ENCODE data around the gene ATP8B3.

ATP8B3 gene

DNA sequence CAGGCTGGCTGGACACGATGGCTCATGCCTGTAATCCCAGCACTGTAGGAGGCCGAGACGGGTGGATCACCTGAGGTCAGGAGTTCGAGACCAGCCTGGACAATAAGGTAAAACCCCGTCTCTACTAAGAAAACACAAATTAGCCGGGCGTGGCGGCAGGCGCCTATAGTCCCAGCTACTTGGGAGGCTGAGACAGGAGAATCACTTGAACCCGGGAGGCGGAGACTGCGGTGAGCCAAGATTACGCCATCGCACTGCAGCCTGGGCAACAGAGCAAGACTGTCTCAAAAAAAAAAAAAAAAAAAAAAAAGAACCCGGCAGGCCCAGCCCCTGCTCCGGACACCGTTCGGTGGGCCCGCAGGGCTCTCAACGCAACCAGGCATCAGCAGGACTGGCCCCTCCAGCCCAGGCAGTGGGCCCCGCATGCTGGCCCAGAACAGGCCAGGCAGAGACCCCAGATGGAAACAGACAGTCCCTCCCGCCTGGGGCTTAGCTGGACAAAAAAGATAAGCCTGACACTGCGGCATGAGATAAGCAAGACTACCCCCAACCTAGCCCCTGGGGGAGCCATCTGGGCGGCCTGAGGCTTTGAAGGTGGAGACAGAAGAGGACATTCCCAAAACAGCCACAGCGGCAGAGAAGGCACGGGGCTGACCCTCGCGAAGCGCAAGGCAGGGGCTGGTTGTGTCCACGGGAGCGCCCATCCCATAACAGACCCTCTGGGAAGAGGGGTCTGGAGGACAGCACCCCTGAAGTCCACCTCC is 24.6 kb upstream of the ATP8B3 start:
- DNase-seq: no peak

DNA sequence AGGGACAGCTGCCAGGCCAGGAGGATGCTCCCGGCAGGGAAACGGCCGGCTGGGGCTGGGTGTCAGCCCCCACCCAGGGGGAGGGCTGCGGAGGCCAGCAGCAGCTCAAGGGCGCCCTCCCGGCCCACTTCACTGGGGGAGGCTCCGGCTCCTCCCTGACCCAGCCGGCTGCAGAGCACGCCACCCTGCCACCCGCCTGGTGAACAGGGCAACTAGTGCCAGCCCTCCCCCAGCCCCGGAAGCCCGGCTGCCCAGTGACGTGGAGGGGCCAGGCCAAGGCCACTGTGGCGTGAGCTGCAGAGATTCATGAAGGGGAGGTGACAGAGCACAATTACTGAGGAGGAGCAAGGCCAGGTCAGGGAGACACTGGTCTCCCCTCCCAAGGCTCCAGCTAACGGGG is 21.5 kb upstream of the ATP8B3 start:
- DNase-seq: no peak

DNA sequence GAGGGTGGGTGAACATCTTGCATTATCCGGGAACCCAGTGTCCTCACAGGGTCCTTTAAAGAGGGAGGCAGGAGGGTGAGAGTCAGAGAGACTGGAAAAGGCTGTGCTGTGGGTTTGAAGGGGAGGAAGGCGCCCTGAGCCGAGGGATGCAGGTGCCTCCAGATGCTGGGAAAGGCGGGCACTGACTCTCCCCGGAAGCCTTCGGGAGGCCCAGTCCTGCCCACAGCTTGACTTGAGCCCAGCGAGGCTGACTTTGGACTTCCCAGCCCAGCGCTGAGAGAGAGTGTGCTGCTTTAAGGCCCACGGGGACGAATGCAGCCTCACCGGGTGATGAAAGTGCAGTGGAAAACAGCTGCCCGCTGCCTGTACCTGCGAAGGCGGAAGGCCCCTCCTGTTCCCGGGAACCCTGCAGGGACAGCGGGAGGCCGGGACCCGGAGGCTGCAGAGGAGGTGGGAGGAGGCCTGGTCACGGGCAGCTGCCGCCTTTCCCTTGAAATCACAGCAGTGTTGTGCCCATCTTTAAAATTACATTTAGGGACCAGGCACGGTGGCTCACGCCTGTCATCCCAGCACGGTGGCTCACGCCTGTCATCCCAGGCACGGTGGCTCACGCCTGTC is 20.1 kb upstream of the ATP8B3 start:
- no peak for DNase-seq

DNA sequence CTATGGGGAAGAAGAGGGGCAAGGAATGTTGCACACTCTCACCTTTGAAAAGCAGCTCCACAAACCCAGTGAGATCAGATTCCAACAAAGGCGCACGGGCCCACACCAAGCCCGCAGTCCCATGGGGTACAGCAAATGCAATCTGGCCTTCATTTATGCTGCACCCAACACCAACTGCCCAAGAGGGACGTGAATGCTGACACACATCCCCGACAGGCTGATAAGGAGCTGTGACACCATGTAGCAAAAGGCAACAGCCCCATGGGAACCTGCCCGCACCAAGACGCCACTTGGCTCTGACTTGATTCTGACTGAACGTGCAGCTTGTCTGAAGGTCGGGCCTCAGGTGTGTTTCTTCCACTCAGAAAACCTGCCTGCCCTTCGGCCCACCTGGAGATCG is 18.9 kb upstream of the ATP8B3 start:
- DNase-seq: no peak

DNA sequence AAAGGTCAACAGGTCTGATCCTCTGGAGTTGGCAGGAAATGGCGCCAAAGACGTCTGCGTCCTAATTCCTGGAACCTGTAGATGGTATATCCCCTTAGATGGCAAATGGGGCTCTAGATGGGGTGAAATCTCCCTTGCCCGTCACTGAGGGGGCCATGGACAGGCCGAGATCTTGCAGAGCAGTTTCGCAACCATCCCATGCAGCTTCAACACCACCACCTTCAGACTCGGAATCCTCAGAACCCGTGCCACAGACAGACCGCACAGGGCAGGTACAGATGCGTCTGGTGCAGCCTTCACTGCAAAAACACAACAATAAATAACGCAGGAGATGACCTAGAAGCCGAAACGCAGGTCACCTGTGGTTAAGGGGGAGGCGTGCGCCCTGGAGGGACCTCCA is 18.5 kb upstream of the ATP8B3 start:
- DNase-seq: no peak

DNA sequence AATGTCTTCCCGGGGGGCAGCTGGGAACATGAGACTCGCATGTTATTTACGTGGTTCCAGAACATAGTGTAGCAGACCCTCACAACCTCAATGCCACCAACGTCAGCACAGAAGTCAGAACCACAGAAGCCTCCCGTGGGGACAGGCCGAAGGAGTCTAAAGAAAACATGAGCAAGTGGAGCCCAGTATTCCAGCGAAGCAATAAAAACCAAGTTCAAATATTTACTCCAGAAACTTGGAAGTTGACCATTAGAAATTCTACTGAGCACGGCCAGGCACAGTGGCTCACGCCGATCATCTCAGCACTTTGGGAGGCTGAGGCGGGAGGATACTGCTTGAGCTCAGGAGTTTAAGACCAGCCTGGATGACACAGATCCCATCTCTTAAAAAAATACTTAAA is 17.9 kb upstream of the ATP8B3 start:
- DNase-seq: no peak

DNA sequence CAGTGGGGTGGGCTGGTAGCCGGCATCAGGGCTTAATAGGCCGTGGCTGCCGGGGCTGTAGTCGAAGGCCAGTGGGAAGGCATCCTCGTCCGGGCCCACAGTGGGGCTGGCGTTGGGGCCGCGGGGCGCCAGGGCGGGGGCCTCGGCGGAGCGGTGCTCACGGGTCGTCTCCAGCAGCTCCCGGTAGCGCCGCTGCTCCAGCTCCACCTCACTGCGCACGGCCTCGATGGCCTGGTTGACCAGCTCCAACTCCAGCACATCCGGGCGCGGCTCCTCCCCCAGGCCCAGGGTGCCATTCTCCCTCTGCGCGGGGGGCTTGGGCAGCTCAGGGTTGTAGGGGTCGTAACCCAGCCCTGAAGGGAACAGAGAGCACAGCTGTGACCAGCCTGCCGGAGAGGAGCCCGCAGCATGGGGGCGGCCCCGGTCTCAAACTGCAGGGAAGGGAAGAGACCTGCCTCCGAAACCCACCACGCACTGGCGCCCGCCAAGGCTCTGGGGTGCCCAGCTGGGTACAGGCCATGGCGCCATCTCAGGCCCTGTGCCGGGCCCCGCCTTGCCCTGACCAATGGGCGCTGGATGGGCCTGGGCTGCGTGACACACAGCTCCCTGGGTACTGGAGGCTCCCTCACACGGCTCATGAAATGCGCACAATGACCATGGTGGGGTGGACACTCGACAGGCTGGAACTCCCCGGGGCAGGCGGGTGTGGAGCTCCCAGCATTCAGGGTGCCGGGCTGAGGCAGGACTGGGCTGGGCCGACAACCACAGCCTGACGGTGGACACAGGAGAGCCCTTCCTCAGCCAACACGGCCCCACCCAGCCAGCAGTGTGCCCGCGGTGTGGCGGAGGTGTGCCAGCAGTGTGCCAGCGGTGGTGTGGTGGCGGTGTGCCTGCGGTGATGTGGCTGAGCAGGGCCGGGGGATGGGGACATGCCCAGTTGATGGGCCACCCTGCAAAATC is 16.5 kb upstream of the ATP8B3 start:
- no peak for DNase-seq

DNA sequence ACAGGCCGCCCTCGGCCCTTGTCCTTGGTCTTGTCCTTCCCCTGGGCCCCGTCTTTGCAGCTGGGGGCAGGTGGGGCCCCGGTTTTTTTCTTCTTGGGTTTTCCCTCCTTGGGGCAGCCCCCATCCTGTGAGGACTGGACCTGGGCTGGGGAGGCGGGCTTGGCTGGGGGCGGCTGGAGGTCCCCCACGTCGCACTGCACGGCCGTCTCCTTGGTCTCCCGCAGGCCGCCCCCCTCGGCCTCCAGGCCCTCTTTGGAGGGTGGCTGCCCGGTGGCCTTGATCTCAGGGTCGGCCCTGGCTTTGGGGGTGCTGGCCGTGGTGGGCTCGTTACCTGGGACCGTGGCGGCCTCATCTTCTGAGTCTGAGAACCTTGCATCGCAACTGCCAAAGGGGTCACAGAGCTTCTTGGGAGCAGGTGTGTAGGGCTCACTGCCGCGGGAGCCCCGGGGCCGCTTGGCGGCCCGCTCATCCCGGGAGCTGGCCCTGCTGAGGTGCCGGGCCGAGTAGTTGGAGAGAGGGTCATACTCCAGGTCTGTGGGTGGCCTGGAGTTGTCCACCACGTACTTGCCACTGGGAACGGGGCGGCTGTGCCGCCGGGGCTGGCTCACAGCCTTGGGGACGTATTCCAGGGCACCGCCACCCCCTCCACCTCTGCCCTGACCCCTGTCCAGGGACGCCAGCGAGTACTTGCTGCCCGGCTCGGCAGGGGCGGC is 15.6 kb upstream of the ATP8B3 start:
- DNase-seq: no peak

DNA sequence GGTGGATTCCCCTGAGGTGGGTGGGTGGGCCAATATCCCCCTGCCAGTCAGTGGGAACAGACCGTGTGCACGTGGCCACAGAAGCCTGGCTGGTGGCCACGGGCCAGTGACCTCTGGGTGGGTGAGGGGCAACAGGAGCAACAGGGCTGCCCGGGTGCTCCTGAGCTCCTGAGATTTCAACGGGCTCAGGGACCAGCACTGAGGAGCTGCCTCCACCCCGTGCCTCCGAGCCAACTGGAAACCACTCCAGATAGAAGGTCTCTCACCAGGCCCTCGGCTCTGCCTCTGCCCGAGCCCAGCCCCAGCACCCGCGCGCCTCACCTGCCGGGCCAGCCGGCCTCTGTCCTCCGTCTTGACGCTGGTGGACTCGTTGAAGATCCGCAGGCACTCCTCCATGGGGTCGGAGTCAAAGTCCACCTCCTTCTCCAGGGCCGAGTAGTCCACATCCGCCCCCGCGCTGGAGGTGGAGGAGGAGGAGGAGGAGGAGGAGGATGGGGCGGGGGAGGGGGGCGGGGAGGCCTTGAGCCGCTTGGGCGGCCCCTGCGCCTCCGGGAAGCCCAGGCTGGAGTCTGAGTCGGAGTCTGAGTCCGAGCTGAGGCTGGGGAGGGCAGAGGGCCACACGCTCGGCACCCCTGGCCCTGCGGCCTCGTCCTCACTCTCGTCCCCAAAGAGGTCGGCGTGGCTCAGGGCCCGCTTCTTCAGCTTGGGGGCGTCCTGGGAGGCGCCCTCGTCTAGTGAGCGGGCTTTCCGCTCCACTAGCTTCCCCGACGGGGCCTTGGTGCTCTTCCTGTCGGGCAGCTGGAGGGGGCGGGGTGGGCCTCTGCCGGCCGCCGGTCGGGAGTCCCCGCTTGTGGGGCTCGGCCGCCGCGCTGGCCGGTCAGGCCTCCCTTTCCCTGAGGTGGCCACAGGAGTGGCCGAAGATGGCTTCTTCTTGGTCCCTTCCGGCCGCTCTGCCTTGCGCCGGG is 14.8 kb upstream of the ATP8B3 start:
- no peak for DNase-seq

DNA sequence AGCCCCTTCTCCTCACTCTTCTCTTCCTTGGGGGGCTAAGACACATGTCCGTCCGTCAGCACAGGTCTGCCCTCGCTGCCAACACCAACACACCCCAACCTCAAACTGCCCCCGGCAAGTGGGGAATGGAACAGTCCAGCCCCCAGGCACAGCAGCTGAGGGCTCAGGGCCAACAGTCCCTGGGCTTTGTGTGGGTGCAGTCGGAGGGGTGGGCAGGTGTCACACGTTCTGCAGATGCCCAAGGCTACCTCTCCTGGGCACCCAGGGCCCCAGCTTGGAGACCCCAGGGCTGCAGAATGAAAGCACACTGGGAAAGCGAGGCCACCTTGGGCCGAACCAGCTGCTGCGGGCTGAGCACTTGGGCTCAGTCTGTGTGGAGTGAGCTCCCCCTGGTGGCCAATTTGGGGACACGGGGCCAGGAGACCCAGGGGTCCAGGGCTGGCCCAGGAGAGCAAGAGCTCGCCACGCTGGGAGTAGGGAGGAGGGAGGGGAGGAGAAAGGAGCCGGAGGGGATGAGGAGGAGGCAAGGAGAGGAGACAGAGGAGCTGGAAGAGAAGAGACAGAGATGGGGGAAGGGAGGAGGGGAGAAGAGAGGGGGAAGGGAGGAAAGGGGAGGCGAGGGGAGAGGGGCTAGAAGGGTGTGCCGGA is 14.0 kb upstream of the ATP8B3 start:
- DNase-seq: peak in 1 of 2 donors; percentile 36

DNA sequence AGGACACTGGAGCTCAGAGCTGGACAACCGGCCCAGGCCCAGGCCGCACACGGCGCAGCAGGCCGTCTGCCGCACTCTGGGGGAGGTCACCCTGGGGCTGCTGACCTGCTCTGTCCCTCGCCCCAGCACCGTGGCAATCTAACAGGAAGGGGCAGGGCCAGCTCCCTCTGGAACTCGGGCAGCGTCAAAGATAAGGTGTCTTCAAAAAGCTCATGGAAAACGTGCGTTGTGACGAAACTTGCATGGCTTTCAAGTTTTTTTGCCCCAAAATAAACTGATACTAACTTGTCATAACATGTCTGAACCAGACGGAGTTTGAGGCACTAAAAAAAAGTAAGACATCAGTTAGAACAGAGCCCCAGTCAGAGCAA is 12.2 kb upstream of the ATP8B3 start:
- no peak for DNase-seq

DNA sequence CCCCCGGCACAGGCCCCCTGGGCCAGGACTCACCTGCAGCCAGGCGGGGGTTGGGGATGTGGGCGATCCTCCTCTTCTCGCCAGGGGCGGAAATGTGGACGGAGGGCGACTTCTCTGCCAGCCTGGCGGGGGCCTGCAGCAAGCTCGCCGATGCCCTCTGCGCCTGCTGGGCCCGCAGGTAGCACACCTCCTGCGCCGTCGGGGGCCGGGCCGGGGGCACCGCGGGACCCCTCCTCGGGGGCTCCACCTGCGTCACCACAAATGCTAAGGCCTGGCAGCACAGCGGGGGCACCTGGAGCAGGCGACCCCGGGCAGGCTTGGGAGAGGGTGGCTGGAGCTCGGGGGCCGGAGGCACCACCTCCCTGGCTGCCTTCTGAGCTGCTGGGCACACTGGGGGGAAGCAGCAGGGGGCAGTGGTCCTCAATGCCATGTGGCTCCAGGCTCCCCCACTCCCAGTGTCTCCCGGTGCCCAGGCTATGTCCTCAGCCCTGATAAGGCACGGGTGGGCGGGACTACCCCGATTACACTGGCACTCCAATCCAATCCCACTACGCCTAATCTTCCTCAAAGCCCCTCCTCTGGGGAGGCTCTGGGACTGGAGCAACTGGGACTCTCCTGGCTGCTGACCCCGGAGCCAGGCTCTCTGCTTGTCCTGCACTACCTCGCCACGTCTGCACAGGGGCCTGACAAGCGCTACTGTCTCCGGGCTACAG is 11.6 kb upstream of the ATP8B3 start:
- no peak for DNase-seq

DNA sequence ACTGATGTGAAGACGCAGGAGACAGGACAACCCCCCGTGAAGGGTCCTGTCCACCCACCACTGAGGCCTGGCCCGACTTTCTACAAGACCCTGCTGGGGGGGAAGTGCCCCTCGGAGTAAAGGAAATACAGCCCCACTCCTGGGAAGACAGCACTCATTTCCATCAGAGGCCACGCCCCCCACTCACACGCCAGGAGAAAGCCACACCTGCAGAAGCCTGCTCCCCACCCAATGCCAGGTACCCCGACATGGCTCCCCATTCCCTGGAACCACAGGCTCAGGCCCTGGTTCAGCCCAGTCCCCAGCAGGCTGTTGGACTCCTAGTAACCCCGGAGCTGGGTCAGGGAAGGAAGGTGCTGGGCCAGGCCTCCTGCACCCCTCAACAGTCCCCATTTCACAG is 10.9 kb upstream of the ATP8B3 start:
- DNase-seq: no peak

DNA sequence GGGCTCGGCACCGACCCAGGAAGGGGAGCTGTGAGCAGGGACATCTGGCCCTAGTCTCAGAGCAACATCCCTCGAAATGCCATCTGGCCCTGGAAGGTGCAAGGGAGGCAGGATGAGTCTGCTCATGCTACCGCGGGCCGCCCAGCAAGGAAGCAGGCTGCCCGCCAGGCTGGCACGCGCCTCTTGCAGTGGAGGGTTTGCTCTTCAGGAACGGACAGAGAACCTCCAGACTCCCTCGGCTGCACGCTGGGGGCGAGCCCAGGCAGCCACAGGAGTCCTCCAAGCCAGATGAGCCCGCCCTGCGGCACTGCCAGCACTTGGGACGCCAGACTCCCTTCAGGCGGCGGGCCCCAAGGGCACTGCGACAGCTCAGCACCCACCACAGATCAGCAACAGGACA is 10.1 kb upstream of the ATP8B3 start:
- no peak for DNase-seq

DNA sequence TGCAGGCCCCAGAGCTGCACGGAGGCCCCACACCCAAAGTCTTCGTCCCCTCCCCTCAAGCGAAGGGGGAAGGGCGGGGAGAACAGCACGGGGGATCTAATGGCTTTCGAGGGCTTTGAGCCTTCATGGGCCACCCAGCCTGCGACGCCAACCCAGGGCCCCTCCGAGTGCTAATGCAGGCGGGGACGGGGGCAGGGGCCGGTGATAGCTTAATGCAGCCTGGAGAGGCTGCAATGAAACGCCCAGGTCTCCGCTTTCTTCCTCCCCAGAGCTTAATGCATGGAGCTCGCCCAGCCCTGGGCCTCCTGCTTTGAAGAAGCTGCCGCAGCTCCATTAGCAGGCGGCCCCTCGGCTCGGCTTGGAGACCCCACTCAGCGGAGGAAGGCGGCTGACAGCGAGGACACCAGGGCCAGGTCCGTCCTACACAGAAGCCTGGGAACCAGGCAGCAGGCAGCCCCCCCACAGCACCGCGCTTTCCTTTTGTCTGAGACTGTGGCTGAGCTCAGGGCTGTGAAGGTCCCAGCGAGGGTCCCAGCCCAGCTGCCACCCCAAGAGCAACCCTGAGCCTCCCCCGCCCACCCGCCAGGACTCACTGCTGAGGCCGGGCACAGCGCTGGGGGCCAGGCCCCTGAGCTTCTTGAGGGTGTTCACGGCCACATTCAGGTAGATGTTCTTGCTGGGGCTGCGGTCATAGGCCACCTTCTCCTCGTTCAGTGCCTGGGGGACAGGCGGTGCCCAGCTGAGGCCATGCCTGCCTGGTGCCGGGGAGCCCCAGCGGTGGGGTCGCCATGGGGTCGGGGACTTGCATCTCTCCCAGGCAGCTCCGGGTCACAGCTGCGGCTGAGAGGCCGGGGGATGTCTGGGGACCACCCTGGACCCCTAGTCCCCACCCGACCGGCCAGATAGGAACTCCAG is 7.5 kb upstream of the ATP8B3 start:
- no peak for DNase-seq

DNA sequence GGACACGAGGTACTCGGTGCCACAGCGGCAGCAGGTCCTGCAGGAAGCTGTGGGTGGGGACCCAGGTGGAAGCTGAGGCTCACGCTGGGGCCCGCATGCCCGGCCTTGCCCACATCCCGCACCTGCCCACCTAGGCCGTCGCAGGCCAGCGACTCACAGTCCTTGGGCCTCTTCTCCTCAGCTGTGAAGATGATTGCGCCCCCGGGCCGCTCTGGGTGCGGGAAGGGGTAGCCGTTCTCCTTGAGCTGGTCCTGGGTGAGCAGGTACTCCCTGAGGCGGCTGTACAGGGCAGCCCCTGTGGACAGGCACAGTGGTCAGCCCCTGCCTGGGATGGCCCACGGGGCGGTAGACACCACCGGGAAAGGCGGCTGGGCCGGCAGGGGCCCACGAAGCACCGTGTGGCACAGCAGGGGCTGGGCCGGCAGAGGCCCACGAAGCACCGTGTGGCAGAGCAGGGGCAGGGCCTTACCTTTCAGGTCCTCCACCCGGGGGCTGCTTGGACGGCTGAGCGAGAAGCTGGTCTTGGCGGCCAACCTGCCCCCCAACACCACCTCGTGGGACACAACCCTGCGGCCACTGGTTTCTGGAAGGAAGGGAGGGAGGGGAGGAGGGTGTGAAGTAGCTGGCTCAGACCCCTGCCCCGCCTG is 6.6 kb upstream of the ATP8B3 start:
- DNase-seq: no peak

DNA sequence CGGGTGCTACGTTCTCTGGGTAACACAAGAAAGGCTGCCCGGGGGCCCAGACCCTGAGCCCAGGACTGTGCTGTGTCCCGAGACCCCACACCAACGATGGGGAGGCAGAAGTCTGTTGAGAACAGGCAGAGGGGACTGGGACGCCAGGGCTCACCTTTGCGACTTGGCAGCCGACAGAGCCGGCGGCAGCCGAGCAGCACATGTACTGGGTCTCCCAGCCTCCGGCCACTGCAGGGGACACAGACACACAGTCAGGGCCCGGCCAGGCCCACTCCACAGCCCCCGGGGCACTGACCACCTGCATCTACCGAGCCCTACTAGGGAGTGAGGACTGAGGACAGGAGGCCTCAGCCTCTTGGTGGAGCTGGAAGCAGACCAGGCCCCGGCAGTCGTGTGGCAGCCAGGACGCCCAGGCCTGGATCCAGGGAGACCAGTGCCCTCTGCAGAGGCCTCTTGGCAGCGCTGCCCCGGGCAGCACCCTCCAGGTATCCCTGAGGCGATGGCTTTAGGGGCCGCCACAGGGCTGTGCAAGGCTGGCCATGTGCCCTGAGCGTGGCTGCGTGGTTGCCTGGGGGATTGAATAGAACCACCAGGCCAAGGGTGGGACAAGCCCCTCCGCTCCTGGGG is 5.6 kb upstream of the ATP8B3 start:
- DNase-seq: no peak

DNA sequence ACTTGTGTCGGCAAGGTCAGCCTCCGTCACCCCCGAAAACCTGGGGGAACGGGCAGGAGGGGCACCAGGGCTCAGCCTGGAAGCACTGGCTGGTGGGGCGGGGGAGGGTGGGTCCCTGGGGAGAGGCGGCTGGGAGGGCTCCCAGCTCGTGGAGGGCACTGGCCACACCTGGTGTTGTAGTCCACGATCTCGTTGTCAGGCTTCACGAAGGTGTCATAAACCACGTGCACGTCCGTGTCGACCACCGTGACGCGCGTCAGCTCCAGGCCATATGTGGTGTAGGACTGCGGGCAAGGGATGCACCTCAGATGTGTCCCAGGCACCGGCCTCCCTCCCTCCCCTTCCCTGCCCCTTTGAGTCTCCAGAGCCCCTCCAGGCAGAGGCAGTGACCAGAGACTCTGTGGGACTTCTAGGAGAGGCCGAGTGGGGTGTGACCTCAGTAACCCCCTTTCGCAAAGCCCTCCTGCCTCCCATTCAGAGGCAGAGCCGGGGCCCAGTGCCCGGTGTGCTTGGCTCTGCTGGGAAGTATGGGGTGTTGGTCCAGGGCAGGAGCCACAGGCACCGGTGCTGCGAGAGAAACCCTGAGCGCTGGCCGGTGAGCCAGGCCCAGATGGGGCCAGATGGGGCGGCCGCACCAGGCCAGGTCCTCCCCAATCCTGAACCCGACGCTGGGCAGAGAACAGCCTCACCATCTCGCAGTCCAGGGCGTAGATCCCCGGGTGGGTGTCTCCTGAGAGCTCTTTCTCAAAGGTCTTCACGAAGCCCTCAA is 4.6 kb upstream of the ATP8B3 start:
- DNase-seq: no peak
